ENCODE results near the gene CRYBG1.

The CRYBG1 gene, protein sequence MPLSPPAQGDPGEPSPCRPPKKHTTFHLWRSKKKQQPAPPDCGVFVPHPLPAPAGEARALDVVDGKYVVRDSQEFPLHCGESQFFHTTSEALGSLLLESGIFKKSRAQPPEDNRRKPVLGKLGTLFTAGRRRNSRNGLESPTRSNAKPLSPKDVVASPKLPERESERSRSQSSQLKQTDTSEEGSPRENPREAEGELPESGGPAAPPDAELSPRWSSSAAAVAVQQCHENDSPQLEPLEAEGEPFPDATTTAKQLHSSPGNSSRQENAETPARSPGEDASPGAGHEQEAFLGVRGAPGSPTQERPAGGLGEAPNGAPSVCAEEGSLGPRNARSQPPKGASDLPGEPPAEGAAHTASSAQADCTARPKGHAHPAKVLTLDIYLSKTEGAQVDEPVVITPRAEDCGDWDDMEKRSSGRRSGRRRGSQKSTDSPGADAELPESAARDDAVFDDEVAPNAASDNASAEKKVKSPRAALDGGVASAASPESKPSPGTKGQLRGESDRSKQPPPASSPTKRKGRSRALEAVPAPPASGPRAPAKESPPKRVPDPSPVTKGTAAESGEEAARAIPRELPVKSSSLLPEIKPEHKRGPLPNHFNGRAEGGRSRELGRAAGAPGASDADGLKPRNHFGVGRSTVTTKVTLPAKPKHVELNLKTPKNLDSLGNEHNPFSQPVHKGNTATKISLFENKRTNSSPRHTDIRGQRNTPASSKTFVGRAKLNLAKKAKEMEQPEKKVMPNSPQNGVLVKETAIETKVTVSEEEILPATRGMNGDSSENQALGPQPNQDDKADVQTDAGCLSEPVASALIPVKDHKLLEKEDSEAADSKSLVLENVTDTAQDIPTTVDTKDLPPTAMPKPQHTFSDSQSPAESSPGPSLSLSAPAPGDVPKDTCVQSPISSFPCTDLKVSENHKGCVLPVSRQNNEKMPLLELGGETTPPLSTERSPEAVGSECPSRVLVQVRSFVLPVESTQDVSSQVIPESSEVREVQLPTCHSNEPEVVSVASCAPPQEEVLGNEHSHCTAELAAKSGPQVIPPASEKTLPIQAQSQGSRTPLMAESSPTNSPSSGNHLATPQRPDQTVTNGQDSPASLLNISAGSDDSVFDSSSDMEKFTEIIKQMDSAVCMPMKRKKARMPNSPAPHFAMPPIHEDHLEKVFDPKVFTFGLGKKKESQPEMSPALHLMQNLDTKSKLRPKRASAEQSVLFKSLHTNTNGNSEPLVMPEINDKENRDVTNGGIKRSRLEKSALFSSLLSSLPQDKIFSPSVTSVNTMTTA (N-terminal part only)

DNA sequence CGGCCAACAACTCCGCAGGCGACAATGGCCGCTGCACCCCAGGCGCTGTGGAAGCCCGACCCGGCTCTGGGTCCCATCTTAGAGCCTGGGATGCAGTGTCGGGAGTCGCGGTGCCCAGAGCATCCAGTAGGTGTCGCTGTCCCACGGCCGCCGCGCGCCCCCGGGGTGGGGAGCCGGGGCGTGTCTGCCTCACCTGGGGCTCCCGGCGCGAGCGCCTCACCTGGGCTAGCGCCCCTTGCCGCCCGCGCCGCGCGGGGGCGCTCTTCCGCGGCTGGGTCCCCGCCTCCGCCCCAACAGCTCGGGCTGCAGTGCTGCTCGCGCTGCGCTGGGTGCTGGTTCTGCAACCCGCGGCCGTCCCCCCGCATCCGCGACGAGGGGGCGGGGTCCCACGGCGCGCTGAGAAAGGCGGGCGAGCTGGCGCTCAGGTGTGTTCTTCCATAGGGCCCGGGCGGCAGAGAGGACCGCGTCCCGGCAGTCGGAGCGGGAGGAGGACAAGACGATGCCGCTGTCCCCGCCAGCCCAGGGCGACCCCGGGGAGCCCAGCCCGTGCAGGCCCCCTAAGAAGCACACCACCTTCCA, at the start of gene CRYBG1:
CRYBG1 (plus strand) TSS at position 308 of the 579 bp plus-strand sequence; CDS start at position 500, 192 bp downstream.
- peak; percentile 8 for DNase-seq (ENCODE audit: low read depth)
- H3K4me3 ChIP-seq (ENCODE audit: control insufficient read depth, low read depth, low read length): peak within 1 kb of the TSS; percentile 26
- TF ChIP-seq, protein P1, sequence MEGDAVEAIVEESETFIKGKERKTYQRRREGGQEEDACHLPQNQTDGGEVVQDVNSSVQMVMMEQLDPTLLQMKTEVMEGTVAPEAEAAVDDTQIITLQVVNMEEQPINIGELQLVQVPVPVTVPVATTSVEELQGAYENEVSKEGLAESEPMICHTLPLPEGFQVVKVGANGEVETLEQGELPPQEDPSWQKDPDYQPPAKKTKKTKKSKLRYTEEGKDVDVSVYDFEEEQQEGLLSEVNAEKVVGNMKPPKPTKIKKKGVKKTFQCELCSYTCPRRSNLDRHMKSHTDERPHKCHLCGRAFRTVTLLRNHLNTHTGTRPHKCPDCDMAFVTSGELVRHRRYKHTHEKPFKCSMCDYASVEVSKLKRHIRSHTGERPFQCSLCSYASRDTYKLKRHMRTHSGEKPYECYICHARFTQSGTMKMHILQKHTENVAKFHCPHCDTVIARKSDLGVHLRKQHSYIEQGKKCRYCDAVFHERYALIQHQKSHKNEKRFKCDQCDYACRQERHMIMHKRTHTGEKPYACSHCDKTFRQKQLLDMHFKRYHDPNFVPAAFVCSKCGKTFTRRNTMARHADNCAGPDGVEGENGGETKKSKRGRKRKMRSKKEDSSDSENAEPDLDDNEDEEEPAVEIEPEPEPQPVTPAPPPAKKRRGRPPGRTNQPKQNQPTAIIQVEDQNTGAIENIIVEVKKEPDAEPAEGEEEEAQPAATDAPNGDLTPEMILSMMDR (conservative IDR thresholded peaks at IDR 0.05; ENCODE audit: control insufficient read depth, insufficient read depth, low read depth, low read length): peak; percentile 57

DNA sequence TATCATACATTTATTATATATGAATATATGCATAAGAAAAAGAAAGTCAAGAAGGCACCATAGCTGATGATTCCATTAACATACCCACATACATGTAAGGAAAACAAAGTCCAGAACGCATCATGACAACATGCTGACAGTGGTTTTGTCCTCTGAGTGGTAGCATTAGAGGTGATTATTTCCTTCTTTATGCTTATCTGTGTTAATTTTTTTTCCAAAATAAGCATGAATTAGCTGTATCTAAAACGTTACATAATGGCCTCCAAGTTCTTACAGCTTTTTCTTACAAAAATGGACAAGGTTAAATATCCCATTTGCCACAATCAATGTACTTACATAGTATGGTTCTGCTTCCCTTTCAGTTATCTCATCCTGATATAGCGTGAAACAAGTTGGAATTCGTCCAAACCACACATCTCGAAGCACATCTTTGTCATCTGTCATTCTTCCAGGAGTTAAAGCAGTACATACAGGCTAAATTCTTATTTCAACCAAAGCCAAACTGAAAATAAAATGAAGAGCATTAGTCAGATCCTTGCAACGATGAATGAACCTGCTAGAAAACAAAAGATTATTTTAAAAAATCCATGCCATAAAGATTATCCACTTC, 44.6 kb upstream of the CRYBG1 start:
- H3K4me3 ChIP-seq (ENCODE audit: control insufficient read depth, low read depth, low read length): no peak overlapping the region
- TF ChIP-seq, protein P1 (conservative IDR thresholded peaks at IDR 0.05; ENCODE audit: control insufficient read depth, insufficient read depth, low read depth, low read length): no peak
- DNase-seq (ENCODE audit: low read depth): peak; percentile 14

DNA sequence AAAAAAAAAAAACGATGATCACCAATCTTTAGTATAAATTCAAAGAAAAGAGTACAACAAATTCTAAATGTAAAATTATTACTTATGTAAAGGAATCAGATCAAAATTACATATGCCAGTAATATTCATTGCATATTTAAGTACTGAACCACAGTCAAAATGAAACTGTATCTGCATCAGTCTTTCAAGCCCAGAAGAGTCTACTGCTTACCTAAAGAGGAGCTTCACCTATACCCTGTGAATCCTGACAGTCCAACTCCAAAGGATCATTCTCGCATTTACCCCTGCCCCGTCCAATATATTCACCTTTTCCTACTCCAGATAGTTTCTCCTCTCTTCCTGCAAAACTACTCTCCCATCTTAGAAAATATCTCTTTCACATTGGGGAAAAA, 44.1 kb upstream of the CRYBG1 start:
- DNase-seq (ENCODE audit: low read depth): no peak
- TF ChIP-seq, protein P1 (conservative IDR thresholded peaks at IDR 0.05; ENCODE audit: control insufficient read depth, insufficient read depth, low read depth, low read length): no peak
- H3K4me3 ChIP-seq (ENCODE audit: control insufficient read depth, low read depth, low read length): no peak overlapping the region

DNA sequence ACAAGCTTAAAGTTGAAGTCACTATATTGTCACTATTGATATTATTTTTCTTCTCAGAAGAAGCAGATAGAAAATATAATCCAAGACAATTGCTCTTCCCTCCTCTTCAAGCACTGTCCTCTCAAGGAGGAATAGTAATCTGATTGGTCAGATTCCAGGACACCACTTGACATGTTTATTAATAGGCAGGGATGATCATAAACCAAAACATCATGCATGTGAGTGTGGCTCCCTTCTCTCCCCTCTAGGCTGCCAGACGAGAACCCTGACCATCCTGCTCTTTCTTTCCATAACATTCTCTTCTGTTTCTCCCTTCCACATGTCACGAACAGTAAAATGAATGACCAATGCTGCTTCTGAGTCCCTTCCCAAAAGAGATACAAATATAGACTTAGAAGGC, 42.5 kb upstream of the CRYBG1 start:
- no peak overlapping the region for H3K4me3 ChIP-seq (ENCODE audit: control insufficient read depth, low read depth, low read length)
- no peak for DNase-seq (ENCODE audit: low read depth)
- TF ChIP-seq, protein P1 (conservative IDR thresholded peaks at IDR 0.05; ENCODE audit: control insufficient read depth, insufficient read depth, low read depth, low read length): no peak

DNA sequence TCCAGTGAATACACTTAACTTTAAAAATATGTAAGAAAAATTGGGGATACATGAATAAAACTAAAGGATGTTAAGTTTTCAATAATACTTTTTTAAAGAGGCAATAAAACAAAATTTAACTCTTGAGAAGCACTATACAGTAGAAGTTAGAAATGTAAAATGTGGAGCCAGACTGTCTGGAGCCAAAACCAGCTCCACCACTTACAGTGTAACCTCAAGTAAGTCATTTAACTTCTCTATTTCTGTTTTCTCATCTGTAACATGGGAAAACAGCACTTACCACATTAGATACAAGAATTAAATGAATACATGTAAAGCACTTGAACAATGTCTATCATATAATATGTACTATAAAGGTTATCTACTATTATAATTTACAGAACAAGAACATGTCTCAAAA, 41.7 kb upstream of the CRYBG1 start:
- no peak for DNase-seq (ENCODE audit: low read depth)

More for the DNA sequence above, 41.7 kb upstream of the CRYBG1 start:
- TF ChIP-seq, protein P1 (conservative IDR thresholded peaks at IDR 0.05; ENCODE audit: control insufficient read depth, insufficient read depth, low read depth, low read length): no peak
- H3K4me3 ChIP-seq (ENCODE audit: control insufficient read depth, low read depth, low read length): no peak overlapping the region

Measured in fibroblast of mammary gland (primary cell).